Tibial nerve (tissue), 4 donors: ENCODE results near the gene MTRFR.

Experiments used
- EP300 ChIP-seq, 2 donors: sonication (generic); formaldehyde crosslinking; IDR thresholded peaks; one replicate each; pipeline ENCODE4 v1.6.1; 2017; ENCODE audit warnings: antibody characterized with exemption in 2 of 2, mild to moderate bottlenecking in 1 of 2
- TF ChIP-seq, protein P1 (sequence below), 5 experiments: fragments of 200-600 bp in 3 of 5; fragments of 450-650 bp in 2 of 5; sonication (generic) in 3 of 5; IDR thresholded peaks; one replicate each; pipeline ENCODE4 v1.5.1; 2016 to 2019; ENCODE audit warnings: antibody characterized with exemption in 5 of 5, mild to moderate bottlenecking in 3 of 5, moderate library complexity in 2 of 5

DNA sequence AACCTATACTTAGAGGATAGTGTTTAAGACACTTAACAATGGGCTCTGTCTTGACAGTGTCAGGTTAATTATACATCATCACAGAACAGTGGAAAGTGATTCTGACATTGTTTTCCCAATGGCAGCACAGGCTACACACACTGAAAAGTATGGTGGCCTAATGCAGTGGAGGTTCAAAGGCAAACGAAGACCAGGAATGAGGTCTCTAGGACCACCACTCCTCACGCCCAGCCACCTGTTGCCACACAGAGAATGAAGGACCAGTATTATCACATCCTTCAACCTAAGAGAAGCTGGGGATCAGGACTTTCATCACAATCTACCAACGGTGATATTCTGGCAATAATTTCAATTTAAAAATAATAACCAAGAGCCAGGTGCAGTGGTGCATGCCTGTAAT, 73.0 kb downstream of the MTRFR start:
- TF ChIP-seq, protein P1, sequence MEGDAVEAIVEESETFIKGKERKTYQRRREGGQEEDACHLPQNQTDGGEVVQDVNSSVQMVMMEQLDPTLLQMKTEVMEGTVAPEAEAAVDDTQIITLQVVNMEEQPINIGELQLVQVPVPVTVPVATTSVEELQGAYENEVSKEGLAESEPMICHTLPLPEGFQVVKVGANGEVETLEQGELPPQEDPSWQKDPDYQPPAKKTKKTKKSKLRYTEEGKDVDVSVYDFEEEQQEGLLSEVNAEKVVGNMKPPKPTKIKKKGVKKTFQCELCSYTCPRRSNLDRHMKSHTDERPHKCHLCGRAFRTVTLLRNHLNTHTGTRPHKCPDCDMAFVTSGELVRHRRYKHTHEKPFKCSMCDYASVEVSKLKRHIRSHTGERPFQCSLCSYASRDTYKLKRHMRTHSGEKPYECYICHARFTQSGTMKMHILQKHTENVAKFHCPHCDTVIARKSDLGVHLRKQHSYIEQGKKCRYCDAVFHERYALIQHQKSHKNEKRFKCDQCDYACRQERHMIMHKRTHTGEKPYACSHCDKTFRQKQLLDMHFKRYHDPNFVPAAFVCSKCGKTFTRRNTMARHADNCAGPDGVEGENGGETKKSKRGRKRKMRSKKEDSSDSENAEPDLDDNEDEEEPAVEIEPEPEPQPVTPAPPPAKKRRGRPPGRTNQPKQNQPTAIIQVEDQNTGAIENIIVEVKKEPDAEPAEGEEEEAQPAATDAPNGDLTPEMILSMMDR (IDR thresholded peaks at IDR 0.05), result no peak
- no peak for TF ChIP-seq EP300 (IDR thresholded peaks at IDR 0.05)
